Thyroid gland (tissue), 4 donors: ENCODE results near the gene HDGFL2. TPM values are rescaled to one million over a fixed set of nuclear protein-coding genes. Genes with fewer than 3 reads are reported as not detected.

ENCODE experiments used
- DNase-seq, 2 donors: peaks; one replicate each; pipeline ENCODE4 v3.0.0-alpha.2; 2019
- H3K27ac ChIP-seq, 3 donors: fragments of 200-600 bp; sonication (generic); 1 replicate in 2 of 3; 2 replicates in 1 of 3; pipeline ENCODE4 v1.5.1; 2016 to 2019; ENCODE audit warnings: mild to moderate bottlenecking in 1 of 3, moderate library complexity in 1 of 3
- H3K27me3 ChIP-seq: fragments of 200-600 bp; sonication (generic); one replicate; pipeline ENCODE4 v1.5.1; 2019
- H3K36me3 ChIP-seq, 2 donors: fragments of 200-600 bp; sonication (generic); one replicate each; pipeline ENCODE4 v1.5.1; 2016 to 2019
- H3K4me1 ChIP-seq, 2 donors: fragments of 200-600 bp; sonication (generic); one replicate each; pipeline ENCODE4 v1.5.1; 2017 to 2019
- H3K4me3 ChIP-seq, 3 donors: fragments of 200-600 bp; sonication (generic); replicated peaks in 1 of 3; 1 replicate in 2 of 3; 2 replicates in 1 of 3; pipeline ENCODE4 v1.5.1; 2016; ENCODE audit warnings: mild to moderate bottlenecking in 1 of 3
- H3K9me3 ChIP-seq: fragments of 200-600 bp; sonication (generic); one replicate; pipeline ENCODE4 v1.5.1; 2017
- CTCF ChIP-seq, 6 experiments: fragments of 200-600 bp in 3 of 6; fragments of 450-650 bp in 3 of 6; sonication (generic) in 3 of 6; IDR thresholded peaks; one replicate each; pipeline ENCODE4 v1.5.1; 2016 to 2019; ENCODE audit warnings: antibody characterized with exemption in 6 of 6, mild to moderate bottlenecking in 2 of 6, inconsistent platforms in 1 of 6, moderate library complexity in 1 of 6
- POLR2A ChIP-seq, 2 donors: fragments of 450-650 bp; IDR thresholded peaks; one replicate each; pipeline ENCODE4 v1.6.1; 2017; ENCODE audit warnings: antibody characterized with exemption in 2 of 2, mild to moderate bottlenecking in 2 of 2, moderate library complexity in 1 of 2
- WGBS, 2 donors: methylation state at CpG; one replicate each; pipeline ENCODE4 v1.1.5; 2017; 5-methylcytosine and 5-hydroxymethylcytosine counted together
- intact Hi-C: fragments of 100-400 bp; cut with DNase I; formaldehyde crosslinking; loops from one replicate; pipeline ENCODE4 v1.15.1; 2023
- total RNA-seq, 4 donors: library from RNA; depleted of rRNA; stranded (reverse); fragments of >200 nt; gene quantifications; one replicate each; pipeline ENCODE4 v1.2.3, GENCODE V29; 2016

HDGFL2 gene
- total RNA-seq, 4 donors from 2014 or later = 26.5 to 42.3 (median 28.4) TPM

GRCh38 chr19:4507804-4508203 lies 35.7 kb downstream of the HDGFL2 start:
- Histone ChIP-seq H3K9me3 (no peaks in the 10 kb centered on the region), H3K4me3 (no peak overlapping the region), H3K4me1 (no peaks in the 10 kb centered on the region), H3K36me3 (peaks cover 3 to 6% of the 10 kb centered on the region in 2 donors), H3K27ac (no peak overlapping the region), H3K27me3 (no peaks in the 10 kb centered on the region)
- intact Hi-C loops = no loop called here
- 74 to 85% methylated on average over 14 to 17 of the region's 17 CpGs for WGBS, 2 donors
- DNase-seq = no peak
- no peak for TF ChIP-seq POLR2A (IDR thresholded peaks at IDR 0.05)
- no peak for TF ChIP-seq CTCF (IDR thresholded peaks at IDR 0.05)

- no peaks in the 10 kb centered on the region for H3K27me3 ChIP-seq
- DNase-seq = no peak
- WGBS, 2 donors = 79 to 82% methylated on average over 2 to 17 of the region's 21 CpGs
- H3K36me3 ChIP-seq = no peaks in the 10 kb centered on the region
- intact Hi-C loops = no loop called here
- TF ChIP-seq CTCF (IDR thresholded peaks at IDR 0.05) = no peak
- TF ChIP-seq POLR2A (IDR thresholded peaks at IDR 0.05) = no peak
- H3K27ac ChIP-seq = no peak overlapping the region
- H3K9me3 ChIP-seq = no peaks in the 10 kb centered on the region
- no peak overlapping the region for H3K4me3 ChIP-seq
- no peaks in the 10 kb centered on the region for H3K4me1 ChIP-seq
Measured at GRCh38 chr19:4508698-4509097, 36.6 kb downstream of the HDGFL2 start.

GRCh38 chr19:4510435-4511255 lies 38.5 kb downstream of the HDGFL2 start:
- intact Hi-C loops = no loop called here
- no peak for TF ChIP-seq CTCF (IDR thresholded peaks at IDR 0.05)
- TF ChIP-seq POLR2A (IDR thresholded peaks at IDR 0.05) = no peak
- Histone ChIP-seq H3K27me3 (no peaks in the 10 kb centered on the region), H3K27ac (no peak overlapping the region), H3K9me3 (no peaks in the 10 kb centered on the region), H3K4me1 (no peaks in the 10 kb centered on the region), H3K36me3 (no peaks in the 10 kb centered on the region), H3K4me3 (no peak overlapping the region)
- DNase-seq = no peak
- 79 to 88% methylated on average over 19 to 28 of the region's 37 CpGs for WGBS, 2 donors

GRCh38 chr19:4511300-4512054 lies 39.4 kb downstream of the HDGFL2 start:
- H3K27me3 ChIP-seq = no peaks in the 10 kb centered on the region
- WGBS, 2 donors = 82 to 83% methylated on average over 24 to 27 of the region's 27 CpGs
- no peaks in the 10 kb centered on the region for H3K36me3 ChIP-seq
- intact Hi-C loops = no loop called here
- no peaks in the 10 kb centered on the region for H3K9me3 ChIP-seq
- no peak overlapping the region for H3K4me3 ChIP-seq
- H3K4me1 ChIP-seq = no peaks in the 10 kb centered on the region
- DNase-seq = no peak
- H3K27ac ChIP-seq = no peak overlapping the region
- TF ChIP-seq CTCF (IDR thresholded peaks at IDR 0.05) = no peak
- TF ChIP-seq POLR2A (IDR thresholded peaks at IDR 0.05) = no peak

- Histone ChIP-seq H3K9me3 (no peaks in the 10 kb centered on the region), H3K27ac (no peak overlapping the region), H3K36me3 (no peaks in the 10 kb centered on the region), H3K27me3 (no peaks in the 10 kb centered on the region), H3K4me3 (no peak overlapping the region), H3K4me1 (no peaks in the 10 kb centered on the region)
- intact Hi-C loops = no loop called here
- DNase-seq = no peak
- TF ChIP-seq CTCF (IDR thresholded peaks at IDR 0.05) = no peak
- TF ChIP-seq POLR2A (IDR thresholded peaks at IDR 0.05) = no peak
- WGBS, 2 donors = 88 to 89% methylated on average over 17 of the region's 17 CpGs
Measured at GRCh38 chr19:4512070-4512469, 40.0 kb downstream of the HDGFL2 start.
